HG03378 (cell line): ENCODE data around the gene NME3.
"Not testable (repeated sequence)": the region's sequence is repeated elsewhere in the genome, so short reads cannot be mapped to it uniquely, and the experiment has no call there.

ENCODE experiments used
- ATAC-seq: cut with Tn5 transposase; IDR thresholded peaks from one replicate; pipeline ENCODE4 v1.9.1; 2021; ENCODE audit warnings: mild to moderate bottlenecking, moderate library complexity; ENCODE audit not compliant: unreplicated experiment

Gene NME3

GRCh38 chr16:1771188-1771863 is at the start of gene NME3:
NME3 (minus strand) TSS chr16:1771543; CDS start chr16:1771534, 9 bp downstream.
- ATAC-seq, result no peak

- ATAC-seq, result no peak
These were observed 49.6 kb upstream of the NME3 start for GRCh38 chr16:1820946-1821290.

GRCh38 chr16:1820096-1820945 is 49.0 kb upstream of the NME3 start:
- ATAC-seq, result no peak

- no peak for ATAC-seq
These were observed 48.3 kb upstream of the NME3 start for GRCh38 chr16:1819611-1820010.

GRCh38 chr16:1818873-1819525 is 47.7 kb upstream of the NME3 start:
- ATAC-seq, result no peak

- no peak for ATAC-seq
These were observed 47.0 kb upstream of the NME3 start for GRCh38 chr16:1818204-1818872.

GRCh38 chr16:1817716-1818115 is 46.4 kb upstream of the NME3 start:
- no peak for ATAC-seq

GRCh38 chr16:1817276-1817589 is 45.9 kb upstream of the NME3 start:
- ATAC-seq, result no peak

GRCh38 chr16:1816396-1817275 is 45.3 kb upstream of the NME3 start:
- no peak for ATAC-seq

GRCh38 chr16:1815461-1815860 is 44.1 kb upstream of the NME3 start:
- no peak for ATAC-seq

GRCh38 chr16:1812732-1813163 is 41.4 kb upstream of the NME3 start:
- ATAC-seq, result no peak

GRCh38 chr16:1810536-1810935 is 39.2 kb upstream of the NME3 start:
- no peak for ATAC-seq

- ATAC-seq, result no peak
These were observed 38.8 kb upstream of the NME3 start for GRCh38 chr16:1810106-1810505.

- no peak for ATAC-seq
These were observed 38.0 kb upstream of the NME3 start for GRCh38 chr16:1809281-1809801.

- no peak for ATAC-seq
These were observed 37.3 kb upstream of the NME3 start for GRCh38 chr16:1808691-1809090.

GRCh38 chr16:1807626-1808025 is 36.3 kb upstream of the NME3 start:
- ATAC-seq, result no peak

- no peak for ATAC-seq
These were observed 29.4 kb upstream of the NME3 start for GRCh38 chr16:1800701-1801100.

GRCh38 chr16:1799263-1799662 is 27.9 kb upstream of the NME3 start:
- ATAC-seq, result not testable (repeated sequence)

- ATAC-seq, result no peak
These were observed 23.7 kb upstream of the NME3 start for GRCh38 chr16:1794908-1795666.
